ENCODE measurements around the gene OVCH2. TPM values are rescaled to one million over a fixed set of nuclear protein-coding genes. Genes with fewer than 3 reads are reported as not detected.

The OVCH2 gene
- total and polyA plus RNA-seq, 10 of the 15 experiments (the other 5 are each of a cell fraction or from before 2014, with no cell fraction given) = not detected

GRCh38 chr11:7645206-7645605 lies 61.1 kb downstream of the OVCH2 start:
- RAD21 ChIA-PET (ENCODE audit: unreplicated experiment) = no interaction called here
- no peaks in the 10 kb centered on the region for H4K20me1 ChIP-seq (ENCODE audit: control insufficient read depth, insufficient read depth)
- CTCF ChIA-PET = interaction anchor here (0.6 to 1.6 kb wide), 4 partner anchors 12 to 907 kb away, joined by 3 to 4 read pairs (median 3); no protein-coding TSS in a partner anchor
- H3K4me2 ChIP-seq (ENCODE audit: control insufficient read depth, insufficient read depth) = no peak overlapping the region
- FAIRE-seq (no peak), ATAC-seq (no peak), DNase-seq (ENCODE audit: low read depth, low spot score) (no peak)
- H3K9me3 ChIP-seq (replicated peaks; ENCODE audit: control insufficient read depth, insufficient read depth, low read length) = no peaks in the 10 kb centered on the region
- BruUV-seq (replicated peaks) = no TSS peak
- H3K27me3 ChIP-seq (replicated peaks in 1 of 2; ENCODE audit: control insufficient read depth in 2 of 2, insufficient read depth in 2 of 2, low read length in 1 of 2) = no peaks in the 10 kb centered on the region
- no peaks in the 10 kb centered on the region for H3K4me1 ChIP-seq (ENCODE audit: control insufficient read depth, insufficient read depth, low read length)
- POLR2A ChIA-PET = no interaction called here
- in situ Hi-C loops (cut with MboI) (no loop called here), intact Hi-C loops (cut with micrococcal nuclease; ENCODE audit: unreplicated experiment) (no loop called here)
- no peak overlapping the region for H3K9ac ChIP-seq (ENCODE audit: control insufficient read depth, insufficient read depth, low read length)
- TF ChIP-seq ZNF687 (IDR thresholded peaks at IDR 0.05) (no peak), FOS (IDR thresholded peaks at IDR 0.05; ENCODE audit: borderline replicate concordance, extremely low read depth, insufficient read length) (no peak), DPF2 (IDR thresholded peaks at IDR 0.05) (no peak), IKZF1 (conservative IDR thresholded peaks at IDR 0.05) (no peak), KAT2A (conservative IDR thresholded peaks at IDR 0.05; ENCODE audit: control insufficient read depth, low read depth, low read length) (no peak), KLF5 (IDR thresholded peaks at IDR 0.05; ENCODE audit: partially characterized antibody) (no peak), YBX1 (IDR thresholded peaks at IDR 0.05) (no peak), IRF5 (IDR thresholded peaks at IDR 0.05; ENCODE audit: borderline replicate concordance) (no peak), CHD1 (IDR thresholded peaks at IDR 0.05; ENCODE audit: low read depth, low read length) (no peak), MLLT1 (IDR thresholded peaks at IDR 0.05) (no peak), SREBF1 (IDR thresholded peaks at IDR 0.05; ENCODE audit: low read length) (no peak), PML (IDR thresholded peaks at IDR 0.05; ENCODE audit: low read length) (no peak), EP300 (IDR thresholded peaks at IDR 0.05; ENCODE audit: borderline replicate concordance in 1 of 2, control insufficient read depth in 1 of 2, low read depth in 2 of 2, low read length in 2 of 2) (no peak), ZZZ3 (IDR thresholded peaks at IDR 0.05; ENCODE audit: control insufficient read depth, insufficient read length, low read depth) (no peak), BMI1 (IDR thresholded peaks at IDR 0.05; ENCODE audit: borderline replicate concordance) (no peak)
- no peaks in the 10 kb centered on the region for H3K79me2 ChIP-seq (ENCODE audit: control insufficient read depth, insufficient read depth, low read length)
- no peak overlapping the region for H3K4me3 ChIP-seq
- no peak overlapping the region for H3K27ac ChIP-seq (ENCODE audit: control insufficient read depth, insufficient read depth)
- WGBS (ENCODE audit: insufficient coverage, insufficient replicate concordance, low lambda C conversion rate, missing lambda C conversion rate) = 79% methylated on average over 3 of the region's 3 CpGs
- H3K36me3 ChIP-seq (ENCODE audit: control insufficient read depth in 2 of 2, insufficient read depth in 2 of 2, low read length in 1 of 2) = peaks cover 8 to 17% of the 10 kb centered on the region in 2 experiments
- no peak overlapping the region for H2AFZ ChIP-seq (ENCODE audit: control insufficient read depth, low read depth, low read length)
- SMC1A ChIA-PET (ENCODE audit: uncharacterized antibody, unreplicated experiment) = interaction anchor here (1.3 to 1.5 kb wide), 3 partner anchors 25 to 74 kb away, joined by 3 to 5 read pairs (median 3); no protein-coding TSS in a partner anchor
